HEK293 (cell line): Measurements from ENCODE around the gene COMMD7.

Source experiments
- MYNN ChIP-seq: fragments of 450-650 bp; formaldehyde crosslinking; IDR thresholded peaks from 2 replicates; pipeline ENCODE4 v1.5.1; 2016; ENCODE audit warnings: missing biosample characterization, missing genetic modification characterization, borderline replicate concordance
- ZNF341 ChIP-seq: fragments of 450-650 bp; formaldehyde crosslinking; IDR thresholded peaks from 2 replicates; pipeline ENCODE4; 2016; ENCODE audit warnings: low read depth, missing biosample characterization, missing genetic modification characterization
- ZNF585B ChIP-seq: fragments of 450-650 bp; formaldehyde crosslinking; IDR thresholded peaks from 2 replicates; pipeline ENCODE4 v1.5.1; 2016; ENCODE audit warnings: missing biosample characterization, missing genetic modification characterization
- ZNF777 ChIP-seq: fragments of 450-650 bp; formaldehyde crosslinking; IDR thresholded peaks from 2 replicates; pipeline ENCODE4 v1.5.1; 2017; ENCODE audit warnings: missing biosample characterization, missing genetic modification characterization, borderline replicate concordance
- ZNF843 ChIP-seq: fragments of 450-650 bp; formaldehyde crosslinking; IDR thresholded peaks from 2 replicates; pipeline ENCODE4 v1.5.1; 2016; ENCODE audit warnings: missing biosample characterization, missing genetic modification characterization
- ZSCAN30 ChIP-seq: fragments of 450-650 bp; IDR thresholded peaks from 2 replicates; pipeline ENCODE4 v1.5.1; 2018; ENCODE audit warnings: missing biosample characterization, mild to moderate bottlenecking, missing genetic modification characterization, moderate library complexity
- TF ChIP-seq, protein P1 (sequence below): fragments of 450-650 bp; IDR thresholded peaks from 2 replicates; pipeline ENCODE4 v1.5.1; 2018; ENCODE audit warnings: missing biosample characterization, mild to moderate bottlenecking, missing genetic modification characterization
- TF ChIP-seq, protein P2 (sequence below): fragments of 450-650 bp; formaldehyde crosslinking; IDR thresholded peaks from 2 replicates; pipeline ENCODE4 v1.5.1; 2016; ENCODE audit warnings: missing biosample characterization, missing genetic modification characterization
- TF ChIP-seq, protein P3 (sequence below): sonication (generic); formaldehyde crosslinking; IDR thresholded peaks from 2 replicates; pipeline ENCODE4 v1.8.1; 2022; ENCODE audit warnings: mild to moderate bottlenecking, moderate library complexity, missing genetic modification reagents
- TF ChIP-seq, protein P4 (sequence below): fragments of 450-650 bp; formaldehyde crosslinking; IDR thresholded peaks from 2 replicates; pipeline ENCODE4 v1.5.1; 2016; ENCODE audit warnings: missing biosample characterization, missing genetic modification characterization, borderline replicate concordance

DNA sequence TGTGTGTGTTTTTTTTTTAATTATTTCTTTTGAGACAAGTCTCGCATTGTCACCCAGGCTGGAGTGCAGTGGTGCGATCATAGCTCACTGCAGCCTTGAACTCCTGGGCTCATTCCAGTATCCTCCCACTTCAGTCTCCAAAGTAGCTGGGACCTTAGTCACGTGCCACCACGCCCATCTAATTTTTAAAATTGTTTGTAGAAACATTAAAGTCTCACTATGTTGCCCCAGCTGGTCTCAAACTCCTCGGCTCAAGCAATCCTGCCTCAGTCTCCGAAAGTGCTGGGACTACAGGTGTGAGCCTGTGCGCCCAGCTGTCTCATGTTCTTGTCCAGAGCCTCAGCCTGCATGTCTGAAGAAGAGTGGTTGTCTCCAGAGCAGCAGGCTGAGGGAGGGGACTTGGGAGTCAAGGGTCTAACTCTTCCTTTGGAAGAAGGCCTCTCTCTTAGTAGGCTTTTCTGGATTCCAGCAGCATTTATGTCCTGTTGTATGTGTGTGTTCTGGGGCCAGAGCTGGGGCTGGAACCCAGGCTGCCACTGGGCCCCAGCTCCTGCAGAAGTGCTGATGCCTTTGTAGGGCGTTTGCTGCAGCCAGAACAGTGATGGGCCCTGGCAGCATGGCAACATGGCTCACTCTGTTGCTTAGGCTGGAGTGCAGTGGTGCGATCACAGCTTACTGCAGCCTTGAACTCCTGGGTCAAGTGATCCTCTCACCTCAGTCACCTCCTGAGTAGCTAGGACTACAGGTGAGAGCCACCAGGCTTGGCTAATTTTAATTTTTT, 24.3 kb upstream of the COMMD7 start:
- TF ChIP-seq, protein P1, sequence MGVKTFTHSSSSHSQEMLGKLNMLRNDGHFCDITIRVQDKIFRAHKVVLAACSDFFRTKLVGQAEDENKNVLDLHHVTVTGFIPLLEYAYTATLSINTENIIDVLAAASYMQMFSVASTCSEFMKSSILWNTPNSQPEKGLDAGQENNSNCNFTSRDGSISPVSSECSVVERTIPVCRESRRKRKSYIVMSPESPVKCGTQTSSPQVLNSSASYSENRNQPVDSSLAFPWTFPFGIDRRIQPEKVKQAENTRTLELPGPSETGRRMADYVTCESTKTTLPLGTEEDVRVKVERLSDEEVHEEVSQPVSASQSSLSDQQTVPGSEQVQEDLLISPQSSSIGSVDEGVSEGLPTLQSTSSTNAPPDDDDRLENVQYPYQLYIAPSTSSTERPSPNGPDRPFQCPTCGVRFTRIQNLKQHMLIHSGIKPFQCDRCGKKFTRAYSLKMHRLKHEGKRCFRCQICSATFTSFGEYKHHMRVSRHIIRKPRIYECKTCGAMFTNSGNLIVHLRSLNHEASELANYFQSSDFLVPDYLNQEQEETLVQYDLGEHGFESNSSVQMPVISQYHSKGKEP (tag by site-specific recombination): no peak
- TF ChIP-seq MYNN (tag by site-specific recombination): no peak
- TF ChIP-seq ZSCAN30: no peak
- no peak for TF ChIP-seq ZNF777 (tag by site-specific recombination)
- TF ChIP-seq, protein P2, sequence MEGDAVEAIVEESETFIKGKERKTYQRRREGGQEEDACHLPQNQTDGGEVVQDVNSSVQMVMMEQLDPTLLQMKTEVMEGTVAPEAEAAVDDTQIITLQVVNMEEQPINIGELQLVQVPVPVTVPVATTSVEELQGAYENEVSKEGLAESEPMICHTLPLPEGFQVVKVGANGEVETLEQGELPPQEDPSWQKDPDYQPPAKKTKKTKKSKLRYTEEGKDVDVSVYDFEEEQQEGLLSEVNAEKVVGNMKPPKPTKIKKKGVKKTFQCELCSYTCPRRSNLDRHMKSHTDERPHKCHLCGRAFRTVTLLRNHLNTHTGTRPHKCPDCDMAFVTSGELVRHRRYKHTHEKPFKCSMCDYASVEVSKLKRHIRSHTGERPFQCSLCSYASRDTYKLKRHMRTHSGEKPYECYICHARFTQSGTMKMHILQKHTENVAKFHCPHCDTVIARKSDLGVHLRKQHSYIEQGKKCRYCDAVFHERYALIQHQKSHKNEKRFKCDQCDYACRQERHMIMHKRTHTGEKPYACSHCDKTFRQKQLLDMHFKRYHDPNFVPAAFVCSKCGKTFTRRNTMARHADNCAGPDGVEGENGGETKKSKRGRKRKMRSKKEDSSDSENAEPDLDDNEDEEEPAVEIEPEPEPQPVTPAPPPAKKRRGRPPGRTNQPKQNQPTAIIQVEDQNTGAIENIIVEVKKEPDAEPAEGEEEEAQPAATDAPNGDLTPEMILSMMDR (tag by site-specific recombination): no peak
- TF ChIP-seq, protein P3, sequence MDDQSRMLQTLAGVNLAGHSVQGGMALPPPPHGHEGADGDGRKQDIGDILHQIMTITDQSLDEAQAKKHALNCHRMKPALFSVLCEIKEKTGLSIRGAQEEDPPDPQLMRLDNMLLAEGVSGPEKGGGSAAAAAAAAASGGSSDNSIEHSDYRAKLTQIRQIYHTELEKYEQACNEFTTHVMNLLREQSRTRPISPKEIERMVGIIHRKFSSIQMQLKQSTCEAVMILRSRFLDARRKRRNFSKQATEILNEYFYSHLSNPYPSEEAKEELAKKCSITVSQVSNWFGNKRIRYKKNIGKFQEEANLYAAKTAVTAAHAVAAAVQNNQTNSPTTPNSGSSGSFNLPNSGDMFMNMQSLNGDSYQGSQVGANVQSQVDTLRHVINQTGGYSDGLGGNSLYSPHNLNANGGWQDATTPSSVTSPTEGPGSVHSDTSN (CRISPR knock-in tag): no peak
- TF ChIP-seq ZNF341 (tag by site-specific recombination): no peak
- no peak for TF ChIP-seq ZNF843 (tag by site-specific recombination)
- TF ChIP-seq, protein P4, sequence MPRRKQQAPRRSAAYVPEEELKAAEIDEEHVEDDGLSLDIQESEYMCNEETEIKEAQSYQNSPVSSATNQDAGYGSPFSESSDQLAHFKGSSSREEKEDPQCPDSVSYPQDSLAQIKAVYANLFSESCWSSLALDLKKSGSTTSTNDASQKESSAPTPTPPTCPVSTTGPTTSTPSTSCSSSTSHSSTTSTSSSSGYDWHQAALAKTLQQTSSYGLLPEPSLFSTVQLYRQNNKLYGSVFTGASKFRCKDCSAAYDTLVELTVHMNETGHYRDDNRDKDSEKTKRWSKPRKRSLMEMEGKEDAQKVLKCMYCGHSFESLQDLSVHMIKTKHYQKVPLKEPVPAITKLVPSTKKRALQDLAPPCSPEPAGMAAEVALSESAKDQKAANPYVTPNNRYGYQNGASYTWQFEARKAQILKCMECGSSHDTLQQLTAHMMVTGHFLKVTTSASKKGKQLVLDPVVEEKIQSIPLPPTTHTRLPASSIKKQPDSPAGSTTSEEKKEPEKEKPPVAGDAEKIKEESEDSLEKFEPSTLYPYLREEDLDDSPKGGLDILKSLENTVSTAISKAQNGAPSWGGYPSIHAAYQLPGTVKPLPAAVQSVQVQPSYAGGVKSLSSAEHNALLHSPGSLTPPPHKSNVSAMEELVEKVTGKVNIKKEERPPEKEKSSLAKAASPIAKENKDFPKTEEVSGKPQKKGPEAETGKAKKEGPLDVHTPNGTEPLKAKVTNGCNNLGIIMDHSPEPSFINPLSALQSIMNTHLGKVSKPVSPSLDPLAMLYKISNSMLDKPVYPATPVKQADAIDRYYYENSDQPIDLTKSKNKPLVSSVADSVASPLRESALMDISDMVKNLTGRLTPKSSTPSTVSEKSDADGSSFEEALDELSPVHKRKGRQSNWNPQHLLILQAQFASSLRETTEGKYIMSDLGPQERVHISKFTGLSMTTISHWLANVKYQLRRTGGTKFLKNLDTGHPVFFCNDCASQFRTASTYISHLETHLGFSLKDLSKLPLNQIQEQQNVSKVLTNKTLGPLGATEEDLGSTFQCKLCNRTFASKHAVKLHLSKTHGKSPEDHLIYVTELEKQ (tag by site-specific recombination): no peak
- TF ChIP-seq ZNF585B (tag by site-specific recombination): no peak
